Measurements from ENCODE around the gene NAXD.
"Not testable (repeated sequence)": the region's sequence is repeated elsewhere in the genome, so short reads cannot be mapped to it uniquely, and the experiment has no call there.

NAXD gene

DNA sequence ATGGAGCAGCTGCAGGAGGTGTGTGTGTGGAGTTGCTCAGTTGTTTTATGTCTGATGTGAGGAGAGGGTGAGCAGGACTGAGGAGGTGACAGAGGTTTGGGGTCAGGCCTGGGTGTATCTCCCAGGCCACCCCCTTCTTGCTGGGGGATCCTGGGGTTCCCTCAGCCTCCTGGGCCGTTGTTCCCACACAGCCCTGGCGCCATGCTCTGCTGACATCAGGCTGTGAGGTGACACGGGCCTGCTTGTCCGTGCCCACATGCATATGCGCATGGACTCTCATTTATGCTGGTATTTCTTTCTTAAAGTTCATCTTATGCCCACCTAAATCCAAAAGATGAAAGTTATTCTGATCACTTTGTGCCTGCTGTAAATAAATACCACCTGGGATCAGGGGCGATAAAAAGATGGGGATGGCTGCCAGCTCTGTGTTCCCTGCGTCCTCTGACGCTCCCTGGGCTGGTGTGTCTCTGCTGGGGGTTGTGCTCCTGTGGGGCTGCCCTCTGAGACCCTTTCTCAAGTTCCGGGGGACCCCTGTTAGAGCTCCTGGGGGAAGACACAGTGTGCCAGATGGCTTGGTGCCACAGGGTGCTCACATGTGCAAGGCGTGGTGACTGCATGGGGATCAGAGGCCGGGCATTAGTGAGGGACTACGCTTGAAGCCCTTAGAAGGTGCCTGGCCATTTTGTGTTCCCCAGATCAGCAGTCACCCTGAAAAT is 12.6 kb downstream of the NAXD start:
- in situ Hi-C loops (cut with MboI; ENCODE audit: low sequenced_read_pairs), result no loop called here

DNA sequence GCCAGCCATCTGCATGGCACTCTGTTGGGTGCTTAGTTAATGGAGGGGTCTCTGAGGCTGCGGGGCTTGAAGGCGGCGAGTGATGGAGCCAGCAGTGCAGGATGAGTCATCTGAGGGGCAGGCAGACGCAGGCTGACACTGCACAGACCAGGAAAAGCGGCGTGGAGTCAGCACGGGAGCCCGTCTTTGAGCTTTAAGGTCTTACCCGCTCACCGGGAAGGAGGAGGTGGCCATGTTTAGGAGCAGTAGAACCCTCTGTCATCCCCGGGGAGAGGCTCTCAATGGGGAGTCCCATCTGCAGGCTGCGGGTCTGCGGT is 13.1 kb downstream of the NAXD start:
- in situ Hi-C loops (cut with MboI; ENCODE audit: low sequenced_read_pairs), result no loop called here

DNA sequence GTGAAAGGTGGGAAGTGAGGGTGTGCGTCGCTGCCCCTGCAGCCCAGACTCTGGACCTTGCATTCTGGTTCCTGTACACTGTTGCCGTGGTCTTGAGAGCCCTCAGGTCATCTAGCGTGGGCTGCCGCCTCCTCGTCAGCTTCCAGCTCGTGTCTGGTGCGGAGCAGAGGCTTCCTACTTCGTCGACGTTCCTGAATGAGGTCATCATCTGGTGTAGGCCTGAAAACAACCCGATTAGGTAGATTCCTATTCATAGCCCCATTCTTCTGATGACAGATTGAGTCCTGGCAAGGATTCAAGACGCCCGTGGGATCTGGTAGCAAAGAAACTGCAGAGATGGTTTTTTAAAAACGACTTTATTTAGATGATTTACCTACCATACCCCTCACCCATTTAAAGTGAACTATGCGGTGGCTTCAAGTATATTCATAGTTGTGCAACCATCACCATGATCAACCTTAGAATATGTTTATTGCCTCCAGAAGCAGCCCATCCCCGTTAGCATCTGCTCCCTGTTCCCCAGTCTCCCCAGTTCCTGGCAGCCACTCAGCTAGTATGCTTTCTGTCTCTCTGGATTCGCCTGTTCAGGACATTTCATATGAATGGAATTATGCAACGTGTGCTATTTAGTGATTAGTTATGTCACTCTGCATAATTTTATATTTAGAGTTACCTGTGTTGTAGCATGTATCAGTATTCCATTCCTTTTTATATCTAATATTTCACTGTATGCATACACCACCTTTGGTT is 13.8 kb downstream of the NAXD start:
- in situ Hi-C loops (cut with MboI; ENCODE audit: low sequenced_read_pairs), result no loop called here

DNA sequence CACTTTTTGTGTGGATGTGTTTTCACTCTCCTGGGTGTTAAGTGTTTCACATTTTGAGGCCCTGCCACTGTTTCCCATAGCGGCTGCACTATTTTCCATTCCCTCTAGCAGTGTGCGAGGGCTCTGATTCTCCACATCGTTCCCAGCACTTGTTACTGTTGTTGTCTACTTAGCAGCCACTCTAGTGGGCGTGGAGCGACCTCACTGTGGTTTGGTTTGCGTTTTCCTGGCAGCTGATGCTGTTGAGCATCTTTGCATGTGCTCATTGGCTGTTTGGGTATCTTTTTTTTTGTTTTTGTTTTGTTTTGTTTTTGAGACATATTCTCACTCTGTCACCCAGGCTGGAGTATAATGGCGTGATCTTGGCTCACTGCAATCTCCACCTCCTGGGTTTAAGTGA is 14.4 kb downstream of the NAXD start:
- in situ Hi-C loops (cut with MboI; ENCODE audit: low sequenced_read_pairs), result no loop called here

DNA sequence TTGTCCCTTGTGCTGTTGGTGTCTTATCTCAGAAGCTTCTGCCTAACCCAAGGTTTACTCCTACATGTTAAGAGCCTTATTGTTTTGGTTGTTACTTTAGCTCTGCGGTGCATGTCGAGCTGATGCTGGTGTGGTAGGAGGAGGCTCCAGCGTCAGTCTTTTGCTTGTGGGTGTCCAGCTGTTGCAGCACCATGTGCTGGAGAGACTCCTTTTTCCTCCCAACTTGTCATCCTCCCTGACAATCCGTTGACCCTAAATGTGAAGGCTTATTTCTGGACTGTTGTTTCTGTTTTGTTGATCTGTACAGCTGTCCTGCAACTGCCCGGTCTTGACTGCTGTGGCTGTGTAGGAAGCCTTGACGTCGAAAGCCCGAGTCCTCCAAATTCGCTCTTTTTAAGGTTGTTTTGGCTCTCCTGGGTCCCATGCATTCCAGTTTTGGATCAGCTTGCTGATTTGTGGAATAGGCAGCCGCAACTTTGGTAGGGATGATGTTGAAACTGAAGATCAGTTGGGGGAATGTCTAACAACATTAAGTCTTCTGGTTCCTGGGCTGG is 15.3 kb downstream of the NAXD start:
- in situ Hi-C loops (cut with MboI; ENCODE audit: low sequenced_read_pairs), result no loop called here

DNA sequence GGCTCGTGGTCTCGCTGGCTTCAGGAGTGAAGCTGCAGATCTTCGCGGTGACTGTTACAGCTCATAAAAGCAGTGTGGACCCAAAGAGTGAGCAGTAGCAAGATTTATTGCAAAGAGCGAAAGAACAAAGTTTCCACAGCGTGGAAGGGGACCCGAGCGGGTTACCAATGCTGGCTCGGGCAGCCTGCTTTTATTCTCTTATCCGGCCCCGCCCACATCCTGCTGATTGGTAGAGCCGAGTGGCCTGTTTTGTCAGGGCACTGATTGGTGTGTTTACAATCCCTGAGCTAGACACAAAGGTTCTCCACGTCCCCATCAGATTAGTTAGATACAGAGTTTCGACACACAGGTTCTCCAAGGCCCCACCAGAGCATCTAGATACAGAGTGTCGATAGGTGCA is 16.9 kb downstream of the NAXD start:
- in situ Hi-C loops (cut with MboI; ENCODE audit: low sequenced_read_pairs), result not testable (repeated sequence)

DNA sequence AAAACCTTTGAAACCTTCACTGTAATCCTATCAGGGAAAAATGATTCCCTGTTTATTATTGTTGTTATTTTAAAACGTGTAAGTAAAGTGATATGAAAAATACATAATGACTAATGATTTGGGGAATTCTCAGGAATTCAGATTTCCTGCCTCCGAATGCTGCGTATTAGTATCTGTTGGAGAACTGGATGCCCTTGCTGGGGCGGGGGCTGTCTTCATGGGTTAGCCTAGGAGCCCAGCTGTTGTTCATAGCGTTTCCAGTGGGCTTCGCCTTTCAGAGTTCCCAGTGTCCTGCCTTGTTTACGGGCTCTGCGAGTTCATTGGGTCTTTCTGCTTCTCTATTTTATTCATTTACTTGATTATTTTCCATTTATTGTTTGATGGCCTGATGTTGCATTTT is 18.4 kb downstream of the NAXD start:
- in situ Hi-C loops (cut with MboI; ENCODE audit: low sequenced_read_pairs), result no loop called here

DNA sequence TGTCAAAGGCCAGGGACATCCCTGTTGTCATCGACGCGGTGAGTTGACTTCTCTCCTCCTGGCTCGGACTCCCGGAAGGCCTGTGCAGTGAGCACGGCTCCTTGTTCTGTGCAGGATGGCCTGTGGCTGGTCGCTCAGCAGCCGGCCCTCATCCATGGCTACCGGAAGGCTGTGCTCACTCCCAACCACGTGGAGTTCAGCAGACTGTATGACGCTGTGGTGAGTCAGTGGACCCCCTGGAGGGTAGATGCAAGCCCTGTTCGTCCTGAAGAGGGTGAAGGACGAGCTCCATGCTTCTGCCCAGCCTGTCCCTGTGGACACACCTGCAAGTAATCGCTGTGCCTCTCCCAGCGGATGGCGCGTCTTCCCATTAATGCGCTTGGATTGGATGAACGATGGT is 19.2 kb downstream of the NAXD start:
- in situ Hi-C loops (cut with MboI; ENCODE audit: low sequenced_read_pairs), result no loop called here

DNA sequence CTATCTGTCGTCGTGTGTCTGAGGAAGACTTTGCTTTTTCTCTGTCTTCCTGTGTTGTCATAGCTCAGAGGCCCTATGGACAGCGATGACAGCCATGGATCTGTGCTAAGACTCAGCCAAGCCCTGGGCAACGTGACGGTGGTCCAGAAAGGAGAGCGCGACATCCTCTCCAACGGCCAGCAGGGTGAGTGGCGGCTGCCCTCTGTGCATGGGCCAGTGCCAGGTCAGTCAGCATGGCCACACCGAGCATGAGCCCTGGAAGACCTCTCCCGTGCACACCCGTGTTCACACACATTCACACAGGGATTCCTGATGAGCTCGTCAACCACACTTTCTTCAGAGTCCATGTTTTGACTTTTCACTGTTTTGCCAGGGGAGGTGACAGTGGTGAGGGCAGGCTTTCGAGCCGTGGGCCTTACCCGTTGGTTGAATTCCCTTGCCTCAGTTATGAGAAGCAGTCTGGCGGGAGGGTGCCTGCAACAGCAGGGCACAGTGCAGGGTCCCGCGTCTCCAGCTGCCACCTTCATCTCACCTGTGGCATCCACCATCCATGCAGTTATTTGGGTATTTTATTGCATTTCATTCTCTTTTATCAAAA is 20.2 kb downstream of the NAXD start:
- in situ Hi-C loops (cut with MboI; ENCODE audit: low sequenced_read_pairs), result no loop called here

DNA sequence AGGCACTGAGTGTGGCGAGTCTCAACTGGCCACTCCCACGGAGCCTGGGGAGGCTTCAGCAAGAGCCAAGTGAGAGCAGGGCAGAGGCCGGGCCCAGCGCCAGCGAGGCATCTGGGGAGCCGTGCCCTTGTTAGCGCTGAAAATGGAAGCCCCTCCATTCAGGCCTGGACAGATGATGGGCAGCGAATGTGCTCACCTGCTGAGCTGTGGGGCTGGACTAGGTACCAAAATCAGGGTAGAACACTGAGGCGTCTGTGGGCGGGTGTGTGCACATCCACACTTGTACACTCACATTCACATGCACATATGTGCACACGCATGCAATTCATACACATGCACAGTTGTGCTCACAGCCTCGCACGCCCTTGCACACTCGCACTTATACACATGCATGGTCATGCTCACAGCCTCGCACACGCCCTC is 20.7 kb downstream of the NAXD start:
- in situ Hi-C loops (cut with MboI; ENCODE audit: low sequenced_read_pairs), result no loop called here

DNA sequence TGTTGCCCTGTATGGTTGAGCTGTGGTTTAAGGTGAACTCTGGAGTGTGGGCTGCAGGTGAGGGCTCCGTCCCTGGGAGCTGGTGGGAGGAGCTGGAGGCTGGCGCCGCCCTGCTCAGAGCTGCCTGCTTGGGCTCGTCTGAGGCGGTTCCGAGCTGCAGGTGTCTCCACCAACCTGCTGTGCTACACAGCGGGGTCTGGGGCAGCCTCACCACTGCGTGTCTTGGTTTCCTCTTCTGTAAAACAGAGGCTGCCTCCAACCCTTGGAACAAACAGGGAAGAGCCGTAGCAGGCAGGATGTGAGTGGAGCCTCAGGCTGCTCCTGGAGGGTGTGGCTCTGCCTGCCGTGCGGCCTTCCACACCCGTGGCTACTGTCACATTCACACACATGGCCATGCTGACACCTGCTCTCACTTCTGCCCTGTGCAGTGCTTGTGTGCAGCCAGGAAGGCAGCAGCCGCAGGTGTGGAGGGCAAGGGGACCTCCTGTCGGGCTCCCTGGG is 21.4 kb downstream of the NAXD start:
- in situ Hi-C loops (cut with MboI; ENCODE audit: low sequenced_read_pairs), result no loop called here

DNA sequence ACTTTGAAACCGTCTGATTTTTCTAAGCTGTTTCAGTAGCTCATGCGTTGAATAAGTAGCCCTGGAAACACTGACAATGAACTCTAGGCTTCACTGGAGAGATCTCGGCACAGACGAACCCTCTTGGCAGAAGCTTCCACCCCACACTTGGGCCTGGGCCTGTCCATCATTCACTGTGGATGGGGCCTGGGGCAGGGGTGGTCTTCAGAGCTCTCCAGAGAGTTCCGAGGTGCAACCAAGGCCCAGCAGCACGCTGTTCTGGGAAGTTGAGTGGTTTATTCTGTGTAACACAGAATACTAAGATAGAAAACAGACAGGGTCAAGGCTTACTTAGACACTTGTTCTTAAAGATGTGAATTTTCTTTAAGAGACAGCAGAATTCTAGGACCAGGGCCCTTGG is 21.9 kb downstream of the NAXD start:
- in situ Hi-C loops (cut with MboI; ENCODE audit: low sequenced_read_pairs), result no loop called here

DNA sequence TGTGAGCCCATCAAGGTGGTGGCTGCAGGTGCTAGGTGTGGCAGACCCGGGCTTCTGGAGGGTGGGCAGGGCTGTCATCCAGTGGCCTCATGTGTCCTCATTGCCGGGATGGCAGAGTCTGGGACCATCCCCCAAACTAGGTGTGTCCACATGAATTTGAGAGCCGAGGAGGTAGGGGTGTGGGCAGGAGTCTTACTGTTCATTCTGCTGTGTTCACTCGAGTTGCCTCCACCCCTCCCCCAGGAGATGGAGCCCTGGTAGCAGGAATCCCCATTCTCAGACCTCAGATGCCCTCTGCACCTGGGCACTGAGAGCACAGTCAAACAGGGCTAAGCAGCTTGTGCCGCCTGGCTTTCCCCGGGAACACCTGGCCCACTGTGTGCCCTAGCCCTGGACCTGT is 22.4 kb downstream of the NAXD start:
- in situ Hi-C loops (cut with MboI; ENCODE audit: low sequenced_read_pairs), result no loop called here

DNA sequence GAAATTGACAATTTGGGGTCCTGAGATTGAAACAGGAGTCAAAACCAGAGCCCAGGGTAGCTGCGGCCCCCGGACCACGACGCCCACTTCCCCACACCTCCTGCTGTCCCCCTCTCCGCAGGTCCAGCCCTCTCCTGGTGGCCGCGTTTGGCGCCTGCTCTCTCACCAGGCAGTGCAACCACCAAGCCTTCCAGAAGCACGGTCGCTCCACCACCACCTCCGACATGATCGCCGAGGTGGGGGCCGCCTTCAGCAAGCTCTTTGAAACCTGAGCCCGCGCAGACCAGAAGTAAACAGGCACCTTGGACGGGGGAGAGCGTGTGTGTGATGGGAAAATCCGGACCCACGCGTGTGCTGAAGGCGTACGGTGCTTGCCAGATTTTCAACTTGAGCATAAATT is 22.9 kb downstream of the NAXD start:
- in situ Hi-C loops (cut with MboI; ENCODE audit: low sequenced_read_pairs), result no loop called here

DNA sequence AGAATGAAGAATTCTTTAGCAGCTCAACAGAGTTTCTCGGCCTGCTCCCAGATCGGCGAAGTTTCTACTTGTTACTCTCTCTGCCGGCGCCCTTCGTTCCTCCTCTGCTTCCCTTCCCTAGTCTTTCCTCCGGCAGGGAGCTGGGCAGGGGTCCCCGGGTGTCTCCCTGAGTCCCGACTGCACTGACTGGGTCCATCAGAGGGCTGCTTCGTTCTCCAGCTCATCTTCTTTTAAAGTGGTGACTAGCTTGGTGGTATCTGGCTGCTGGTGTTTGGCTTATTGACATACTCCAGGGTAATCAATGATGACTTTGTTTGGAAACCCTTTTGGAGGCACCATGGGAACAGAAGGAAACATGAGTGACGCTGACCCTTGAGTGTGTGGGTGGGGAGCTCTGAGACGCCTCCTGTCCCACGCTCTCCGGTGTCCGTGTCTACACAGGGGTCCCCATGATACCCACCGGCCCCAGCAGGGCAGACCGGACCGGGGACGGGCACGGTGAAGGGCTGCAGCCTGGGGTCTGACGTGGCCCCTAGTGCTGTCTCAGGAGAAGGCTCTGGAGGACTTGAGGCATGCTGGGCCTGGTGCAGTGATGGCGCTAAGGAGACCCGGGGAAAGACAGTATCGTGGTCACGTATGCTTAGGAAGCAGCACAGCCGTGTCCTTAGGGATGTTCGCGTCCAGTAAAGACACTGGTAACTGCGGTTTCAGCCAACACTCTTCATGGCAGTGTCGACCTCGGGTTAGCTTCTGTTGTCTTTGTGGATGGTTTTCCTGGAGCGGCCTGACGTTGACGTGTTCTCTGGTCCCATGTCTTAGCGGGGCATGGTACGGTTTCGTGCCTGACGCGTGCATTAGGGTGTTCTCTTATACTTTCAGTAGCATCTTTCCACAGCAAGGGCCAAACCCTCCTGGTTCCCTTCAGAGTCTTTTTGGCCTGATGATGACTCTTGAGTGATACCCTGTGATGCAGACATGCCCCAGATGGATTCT is 23.8 kb downstream of the NAXD start:
- in situ Hi-C loops (cut with MboI; ENCODE audit: low sequenced_read_pairs), result no loop called here

DNA sequence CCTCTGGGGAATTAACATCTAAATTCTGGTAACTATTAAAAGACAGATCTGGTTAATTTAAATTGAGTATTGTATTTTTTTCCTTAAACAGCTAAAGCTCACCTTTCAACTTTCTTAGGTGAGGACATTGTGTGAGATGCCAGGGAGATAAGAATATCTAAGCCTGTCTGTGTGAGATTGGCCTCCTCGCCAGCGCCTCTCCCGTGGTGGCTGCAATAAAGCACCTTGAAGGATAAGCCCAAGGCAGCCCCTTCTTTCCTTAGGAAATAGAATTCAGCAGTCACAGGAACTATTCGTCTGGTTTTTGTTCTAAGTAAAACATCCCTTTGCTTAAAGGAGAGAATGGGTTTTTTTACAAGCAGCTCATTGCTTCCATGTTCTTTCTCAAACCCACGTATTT is 24.6 kb downstream of the NAXD start:
- in situ Hi-C loops (cut with MboI; ENCODE audit: low sequenced_read_pairs), result no loop called here

DNA sequence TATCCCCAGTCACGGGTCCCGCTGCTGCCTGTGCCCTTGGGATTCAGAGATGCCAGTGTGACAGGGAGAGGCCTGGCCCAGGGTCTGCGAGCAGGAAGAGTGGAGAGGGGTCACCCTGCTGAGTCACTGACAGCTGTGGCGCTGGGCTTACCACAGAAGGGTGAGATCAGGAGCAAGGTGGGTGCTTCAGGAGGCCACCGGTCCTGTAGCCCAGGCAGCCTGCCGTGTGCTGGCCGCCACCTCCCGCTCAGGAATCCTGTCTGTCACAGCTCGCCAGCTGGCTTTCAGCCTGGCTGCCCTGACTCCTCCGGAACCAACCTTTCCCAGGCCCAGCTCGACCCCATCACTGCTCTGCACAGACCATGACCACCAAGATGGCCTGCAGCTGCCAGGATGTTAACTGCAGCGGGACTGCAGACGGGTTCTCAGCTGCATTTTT is 25.3 kb downstream of the NAXD start:
- in situ Hi-C loops (cut with MboI; ENCODE audit: low sequenced_read_pairs), result no loop called here

DNA sequence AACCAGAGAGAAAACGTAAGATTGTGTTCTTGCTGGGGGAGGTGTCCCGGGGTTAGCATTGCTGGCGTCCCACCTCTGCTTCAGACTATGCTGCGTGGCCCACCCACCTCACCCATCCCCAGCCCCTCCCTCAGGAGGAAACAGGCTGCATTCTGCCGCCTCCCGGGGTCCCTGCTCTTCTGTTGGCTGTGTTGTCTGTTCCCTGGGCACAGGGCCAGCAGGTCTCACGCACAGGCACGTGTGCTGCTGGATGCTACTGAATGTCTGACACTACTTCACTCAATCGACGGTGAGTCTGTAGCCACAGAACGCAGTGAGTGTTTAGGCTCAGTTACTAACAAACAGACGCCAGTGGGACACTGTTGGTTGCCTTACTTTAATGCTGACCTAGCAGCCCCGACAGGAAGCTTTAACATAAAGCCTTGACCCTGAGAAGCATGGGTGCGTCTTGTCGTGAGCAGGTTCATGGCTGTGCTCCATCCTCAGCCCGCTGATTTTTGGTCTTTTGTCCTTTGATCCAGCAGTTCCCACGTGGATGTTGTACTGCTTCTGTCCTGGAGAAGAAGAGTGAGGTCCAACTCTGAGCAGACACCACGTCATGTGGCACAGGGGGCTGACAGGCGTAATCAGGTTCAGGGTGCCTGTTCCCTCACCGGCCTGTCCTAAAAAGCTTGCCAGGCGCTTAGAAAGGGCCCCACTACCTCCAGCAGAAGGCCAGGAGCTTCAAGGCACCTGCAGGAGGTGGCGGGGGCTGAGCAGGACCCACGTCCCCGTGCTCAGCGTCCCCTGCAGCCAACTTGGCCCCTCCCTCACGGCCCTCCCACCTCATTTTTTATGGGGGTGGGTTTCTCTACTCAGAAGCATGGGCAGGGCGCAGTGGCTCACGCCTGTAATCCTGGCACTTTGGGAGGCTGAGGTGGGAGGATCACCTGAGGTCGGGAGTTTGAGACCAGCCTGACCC is 26.0 kb downstream of the NAXD start:
- in situ Hi-C loops (cut with MboI; ENCODE audit: low sequenced_read_pairs), result no loop called here

DNA sequence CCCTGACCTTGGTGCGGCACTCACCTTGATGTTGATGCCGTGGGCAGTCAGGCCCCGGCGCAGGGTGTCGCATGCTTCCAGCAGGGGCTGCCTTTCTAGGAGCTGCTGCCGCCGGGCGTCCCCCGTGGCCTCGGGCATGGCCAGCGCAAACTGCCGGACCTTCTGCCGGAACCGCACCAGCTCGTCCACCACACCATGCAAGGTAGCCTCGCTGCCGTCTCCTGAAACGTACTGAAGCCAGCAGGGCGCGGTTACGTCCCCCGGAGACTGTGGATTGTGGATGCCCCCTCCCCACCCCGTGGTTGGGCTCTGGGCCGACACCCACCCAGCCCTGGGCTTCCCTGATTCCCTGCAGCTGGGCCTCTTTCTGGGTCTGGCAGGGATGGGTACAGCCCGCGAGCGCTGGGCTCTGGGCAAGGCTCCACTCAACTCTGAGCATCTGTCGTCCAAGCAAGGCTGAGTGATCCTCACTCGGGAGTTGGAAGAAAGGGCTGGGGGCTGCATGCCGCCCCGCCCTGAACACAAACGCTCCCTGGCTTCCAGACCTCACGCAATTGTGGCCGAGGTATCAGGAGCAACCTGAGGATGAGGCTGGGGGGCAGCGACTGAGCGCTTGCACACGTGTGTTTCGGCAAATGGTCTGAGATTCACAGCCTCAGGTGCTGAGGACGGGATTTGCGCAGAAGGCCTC is 27.1 kb downstream of the NAXD start:
- in situ Hi-C loops (cut with MboI; ENCODE audit: low sequenced_read_pairs), result no loop called here

All from HL-60/S4 (cell line).